GM12872 (cell line): ENCODE results near the gene ITGB6.

ENCODE experiments used
- CTCF ChIP-seq: IDR thresholded peaks from 3 replicates; pipeline ENCODE4 v1.5.1; 2011; ENCODE audit warnings: low read depth, mild to moderate bottlenecking, low read length, moderate library complexity; ENCODE audit not compliant: insufficient read depth

Gene ITGB6

GRCh38 chr2:160207804-160208654 is 8.0 kb upstream of the ITGB6 start:
- TF ChIP-seq CTCF = no peak

GRCh38 chr2:160207271-160207670 is 7.2 kb upstream of the ITGB6 start:
- TF ChIP-seq CTCF = no peak

GRCh38 chr2:160206436-160206835 is 6.4 kb upstream of the ITGB6 start:
- no peak for TF ChIP-seq CTCF

- no peak for TF ChIP-seq CTCF
Observed at GRCh38 chr2:160205505-160205904, 5.4 kb upstream of the ITGB6 start.

GRCh38 chr2:160203422-160203821 is 3.4 kb upstream of the ITGB6 start:
- no peak for TF ChIP-seq CTCF

- no peak for TF ChIP-seq CTCF
Observed at GRCh38 chr2:160203007-160203406, 2.9 kb upstream of the ITGB6 start.

- TF ChIP-seq CTCF = no peak
Observed at GRCh38 chr2:160201849-160202539, 1.9 kb upstream of the ITGB6 start.
